OCI-LY7 (cell line): ENCODE measurements around the gene MED10.

Experiments used
- CTCF ChIP-seq: fragments of 200-600 bp; sonication (generic); conservative IDR thresholded peaks from 2 replicates; pipeline ENCODE4 v1.5.1; 2014; ENCODE audit warnings: mild to moderate bottlenecking, antibody characterized with exemption, low read length, moderate library complexity, mixed read lengths
- EZH2phosphoT487 ChIP-seq: fragments of 200-600 bp; sonication (generic); IDR thresholded peaks from 2 replicates; pipeline ENCODE4 v1.6.1; 2018; ENCODE audit warnings: low read depth, borderline replicate concordance, mild to moderate bottlenecking, mixed run types, antibody characterized with exemption, low read length, moderate library complexity, mixed read lengths

GRCh38 chr5:6370580-6370979 is 7.8 kb downstream of the MED10 start:
- TF ChIP-seq CTCF (no peak), EZH2phosphoT487 (no peak)
